ENCODE measurements around the gene ITGA7.

The ITGA7 gene

GRCh38 chr12:55720071-55720564 is 12.4 kb upstream of the ITGA7 start, which contains the start of gene RDH5:
Gene RDH5, plus strand, starts transcription at chr12:55720393. Its CDS starts 792 bp downstream, at chr12:55721185.
- CTCF ChIA-PET: interaction anchor here (0.5 to 1.7 kb wide), 6 partner anchors 9 to 75 kb away, joined by 3 to 5 read pairs (median 4); a partner anchor contains a TSS
- TF ChIP-seq, protein P1, sequence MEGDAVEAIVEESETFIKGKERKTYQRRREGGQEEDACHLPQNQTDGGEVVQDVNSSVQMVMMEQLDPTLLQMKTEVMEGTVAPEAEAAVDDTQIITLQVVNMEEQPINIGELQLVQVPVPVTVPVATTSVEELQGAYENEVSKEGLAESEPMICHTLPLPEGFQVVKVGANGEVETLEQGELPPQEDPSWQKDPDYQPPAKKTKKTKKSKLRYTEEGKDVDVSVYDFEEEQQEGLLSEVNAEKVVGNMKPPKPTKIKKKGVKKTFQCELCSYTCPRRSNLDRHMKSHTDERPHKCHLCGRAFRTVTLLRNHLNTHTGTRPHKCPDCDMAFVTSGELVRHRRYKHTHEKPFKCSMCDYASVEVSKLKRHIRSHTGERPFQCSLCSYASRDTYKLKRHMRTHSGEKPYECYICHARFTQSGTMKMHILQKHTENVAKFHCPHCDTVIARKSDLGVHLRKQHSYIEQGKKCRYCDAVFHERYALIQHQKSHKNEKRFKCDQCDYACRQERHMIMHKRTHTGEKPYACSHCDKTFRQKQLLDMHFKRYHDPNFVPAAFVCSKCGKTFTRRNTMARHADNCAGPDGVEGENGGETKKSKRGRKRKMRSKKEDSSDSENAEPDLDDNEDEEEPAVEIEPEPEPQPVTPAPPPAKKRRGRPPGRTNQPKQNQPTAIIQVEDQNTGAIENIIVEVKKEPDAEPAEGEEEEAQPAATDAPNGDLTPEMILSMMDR (conservative IDR thresholded peaks at IDR 0.05; ENCODE audit: low read depth): no peak
- peak within 1 kb of the TSS; percentile 99 for H3K27ac ChIP-seq
- DNase-seq (ENCODE audit: low spot score): no peak
- POLR2A ChIA-PET (ENCODE audit: low non-redundant PET): interaction anchor here (0.6 kb wide), 1 partner anchor 177 kb away, joined by 7 read pairs; no protein-coding TSS in a partner anchor

GRCh38 chr12:55719371-55719770 is 11.7 kb upstream of the ITGA7 start:
- POLR2A ChIA-PET (ENCODE audit: low non-redundant PET): no interaction called here
- peak overlapping the region; percentile 99 for H3K27ac ChIP-seq
- DNase-seq (ENCODE audit: low spot score): no peak
- CTCF ChIA-PET: interaction anchor here (0.5 to 1.3 kb wide), 5 partner anchors 10 to 1669 kb away, joined by 3 to 4 read pairs (median 3); a partner anchor contains a TSS
- TF ChIP-seq, protein P1 (conservative IDR thresholded peaks at IDR 0.05; ENCODE audit: low read depth): no peak

DNA sequence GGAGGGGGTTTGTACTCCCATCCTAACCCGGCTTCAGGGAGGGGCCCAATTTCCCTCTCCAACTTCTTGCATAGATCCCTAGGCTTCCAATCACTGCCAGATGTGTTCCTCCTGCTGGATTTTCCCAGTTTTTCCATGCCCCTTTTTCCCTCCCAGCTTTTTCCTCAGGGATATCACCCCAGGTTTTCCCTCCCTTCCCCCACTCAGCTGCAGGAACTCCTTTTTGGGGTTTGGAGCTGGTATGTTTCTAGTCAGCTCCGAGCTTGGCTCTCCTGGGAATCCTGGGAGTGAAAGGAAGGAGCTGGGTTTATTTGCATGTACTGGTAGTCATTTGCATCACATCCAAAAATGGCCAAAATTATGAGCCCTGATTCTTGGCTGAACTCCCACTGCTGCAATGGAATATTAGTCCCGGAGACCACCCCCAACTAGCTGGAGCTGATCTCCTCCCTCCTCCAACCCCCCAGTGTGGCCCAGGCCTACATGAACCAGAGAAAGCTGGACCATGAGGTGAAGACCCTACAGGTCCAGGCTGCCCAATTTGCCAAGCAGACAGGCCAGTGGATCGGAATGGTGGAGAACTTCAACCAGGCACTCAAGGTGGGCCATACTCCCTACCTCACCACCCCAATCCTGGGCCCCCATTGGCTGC is 11.0 kb upstream of the ITGA7 start:
- ChIA-PET CTCF (interaction anchor here (0.6 to 1.3 kb wide), 2 partner anchors 37 to 44 kb away, joined by 3 to 4 read pairs; a partner anchor contains a TSS), POLR2A (ENCODE audit: low non-redundant PET) (no interaction called here)
- TF ChIP-seq, protein P1 (conservative IDR thresholded peaks at IDR 0.05; ENCODE audit: low read depth): no peak
- no peak for DNase-seq (ENCODE audit: low spot score)
- peak overlapping the region; percentile 99 for H3K27ac ChIP-seq

GRCh38 chr12:55718015-55718414 is 10.3 kb upstream of the ITGA7 start:
- no peak for DNase-seq (ENCODE audit: low spot score)
- TF ChIP-seq, protein P1 (conservative IDR thresholded peaks at IDR 0.05; ENCODE audit: low read depth): no peak
- ChIA-PET POLR2A (ENCODE audit: low non-redundant PET) (no interaction called here), CTCF (interaction anchor here (0.6 to 0.9 kb wide), 2 partner anchors 20 to 1122 kb away, joined by 3 read pairs; no protein-coding TSS in a partner anchor)
- peak overlapping the region; percentile 99 for H3K27ac ChIP-seq

DNA sequence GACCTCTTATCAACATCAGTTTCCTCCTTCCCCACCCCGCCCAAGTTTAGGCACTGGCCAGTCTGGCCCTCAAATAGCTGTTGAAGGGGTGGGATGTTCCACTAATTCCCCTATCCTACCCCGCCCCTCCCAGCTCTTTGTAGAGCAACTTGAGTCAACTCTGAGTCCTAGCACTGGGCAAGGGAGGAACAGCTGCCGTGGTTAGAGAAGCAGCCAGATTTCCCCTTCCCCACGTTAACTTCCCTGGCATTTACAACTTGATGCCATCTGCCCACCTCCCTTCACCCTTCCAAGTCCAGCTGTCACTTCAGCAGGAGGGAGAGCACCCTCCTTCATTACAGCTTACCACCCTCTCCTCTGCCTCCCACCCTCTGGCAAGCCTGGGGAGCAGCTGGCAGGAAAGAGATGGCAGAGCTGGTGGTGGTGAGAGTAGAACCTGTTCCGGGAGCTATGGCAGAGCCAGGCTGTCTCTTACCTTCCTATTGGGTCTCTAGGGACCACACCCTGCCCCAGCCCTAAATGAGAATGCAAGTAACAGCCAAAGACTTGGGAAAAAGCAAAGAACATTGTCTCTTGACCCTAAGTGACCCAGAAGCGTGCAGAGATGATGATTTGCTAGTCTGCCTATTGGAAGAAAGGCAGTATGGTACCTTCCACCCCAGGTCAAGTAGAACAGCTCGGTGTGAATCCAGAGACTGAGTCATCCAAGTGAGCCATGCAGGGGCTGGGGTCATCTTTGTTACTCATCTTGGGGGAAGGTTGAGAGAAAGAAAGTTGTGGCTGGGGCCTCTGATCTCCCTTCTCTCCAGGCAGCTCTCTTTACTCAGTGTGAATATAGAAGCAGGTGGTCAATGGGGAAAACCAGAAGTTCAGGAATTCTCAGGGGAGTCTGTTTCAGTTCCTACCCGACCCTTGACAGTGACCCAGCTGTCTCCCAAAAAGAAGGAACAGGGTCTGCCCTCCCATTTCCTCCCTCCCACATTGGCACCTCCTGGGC is 9.6 kb upstream of the ITGA7 start:
- ChIA-PET POLR2A (ENCODE audit: low non-redundant PET) (interaction anchor here (0.6 kb wide), 1 partner anchor 281 kb away, joined by 3 read pairs; no protein-coding TSS in a partner anchor), CTCF (interaction anchor here (0.6 to 0.9 kb wide), 4 partner anchors 21 to 1122 kb away, joined by 3 read pairs; no protein-coding TSS in a partner anchor)
- peak; percentile 84 for DNase-seq (ENCODE audit: low spot score)
- TF ChIP-seq, protein P1 (conservative IDR thresholded peaks at IDR 0.05; ENCODE audit: low read depth): no peak
- peak overlapping the region; percentile 99 for H3K27ac ChIP-seq

- peak overlapping the region; percentile 99 for H3K27ac ChIP-seq
- DNase-seq (ENCODE audit: low spot score): no peak
- POLR2A ChIA-PET (ENCODE audit: low non-redundant PET): no interaction called here
- CTCF ChIA-PET: interaction anchor here (0.6 to 1.4 kb wide), 2 partner anchors 10 to 94 kb away, joined by 3 to 6 read pairs; partner anchors contain the start of gene ITGA7
- TF ChIP-seq, protein P1 (conservative IDR thresholded peaks at IDR 0.05; ENCODE audit: low read depth): no peak
These were observed 8.9 kb upstream of the ITGA7 start for GRCh38 chr12:55716582-55716957.

All from RWPE1 (cell line).